Neuronal stem cell (in vitro differentiated cells): ENCODE results near the gene GOLGA6L7. TPM values are rescaled to one million over a fixed set of nuclear protein-coding genes. Genes with fewer than 3 reads are reported as not detected.
"Not testable (repeated sequence)": the region's sequence is repeated elsewhere in the genome, so short reads cannot be mapped to it uniquely, and the experiment has no call there.

Source experiments
- DNase-seq: peaks from one replicate; pipeline ENCODE4 v3.0.0-alpha.2; 2013; ENCODE audit warnings: low spot score
- H2AFZ ChIP-seq: one replicate; pipeline ENCODE4 v1.6.1; 2013; ENCODE audit warnings: mild to moderate bottlenecking, low read length, inconsistent platforms
- H2AK5ac ChIP-seq: 2 replicates; pipeline ENCODE4 v1.6.1; 2013; ENCODE audit warnings: low read depth, mild to moderate bottlenecking, inconsistent platforms, low read length, moderate library complexity, mixed read lengths
- H2BK120ac ChIP-seq: 2 replicates; pipeline ENCODE4 v1.6.1; 2013; ENCODE audit warnings: low read depth, mild to moderate bottlenecking, inconsistent platforms, low read length, moderate library complexity, mixed read lengths
- H2BK12ac ChIP-seq: one replicate; pipeline ENCODE4 v1.6.1; 2013; ENCODE audit warnings: low read length, inconsistent platforms
- H2BK15ac ChIP-seq: 2 replicates; pipeline ENCODE4 v1.6.1; 2013; ENCODE audit warnings: mild to moderate bottlenecking, low read length, inconsistent platforms, mixed read lengths
- H2BK5ac ChIP-seq: one replicate; pipeline ENCODE4 v1.6.1; 2013; ENCODE audit warnings: inconsistent platforms, mild to moderate bottlenecking, low read length, moderate library complexity
- H3K14ac ChIP-seq: one replicate; pipeline ENCODE4 v1.6.1; 2013; ENCODE audit warnings: low read length, inconsistent platforms
- H3K18ac ChIP-seq: 2 replicates; pipeline ENCODE4 v1.6.1; 2013; ENCODE audit warnings: low read length, inconsistent platforms
- H3K23ac ChIP-seq: 2 replicates; pipeline ENCODE4 v1.6.1; 2013; ENCODE audit warnings: low read depth, mild to moderate bottlenecking, mixed read lengths, low read length, inconsistent platforms; ENCODE audit not compliant: poor library complexity
- H3K27ac ChIP-seq: replicated peaks from 3 replicates; pipeline ENCODE4 v1.5.1; 2013; ENCODE audit warnings: low read length, inconsistent platforms
- H3K27me3 ChIP-seq, 3 experiments: 2 replicates each; pipeline ENCODE4 v1.6.1; 2013; ENCODE audit warnings: low read length in 3 of 3, mild to moderate bottlenecking in 2 of 3, inconsistent platforms in 1 of 3, low read depth in 1 of 3, mixed read lengths in 1 of 3, moderate library complexity in 1 of 3; ENCODE audit not compliant: control insufficient read depth in 3 of 3, insufficient read depth in 3 of 3
- H3K36me3 ChIP-seq, 2 donors: replicated peaks in 1 of 2; 2 replicates each; pipeline ENCODE4 v1.6.1; 2013; ENCODE audit warnings: low read length in 2 of 2; ENCODE audit not compliant: control insufficient read depth in 2 of 2, insufficient read depth in 2 of 2
- H3K4ac ChIP-seq: 2 replicates; pipeline ENCODE4 v1.6.1; 2013; ENCODE audit warnings: inconsistent platforms, mild to moderate bottlenecking, low read length, moderate library complexity
- H3K4me1 ChIP-seq, 2 donors: 1 replicate in 1 of 2; 2 replicates in 1 of 2; pipeline ENCODE4 v1.6.1; 2013; ENCODE audit warnings: low read length in 2 of 2, low read depth in 1 of 2; ENCODE audit not compliant: control insufficient read depth in 2 of 2, insufficient read depth in 1 of 2
- H3K4me2 ChIP-seq: one replicate; pipeline ENCODE4 v1.6.1; 2013; ENCODE audit warnings: mild to moderate bottlenecking, low read length, inconsistent platforms; ENCODE audit not compliant: insufficient read depth, poor library complexity, severe bottlenecking
- H3K4me3 ChIP-seq, 2 donors: 2 replicates each; pipeline ENCODE4 v1.5.1; 2013; ENCODE audit warnings: low read length in 2 of 2, mild to moderate bottlenecking in 2 of 2, inconsistent platforms in 1 of 2, moderate library complexity in 1 of 2
- H3K79me1 ChIP-seq: one replicate; pipeline ENCODE4 v1.6.1; 2013; ENCODE audit warnings: low read depth, mild to moderate bottlenecking, inconsistent platforms, low read length, moderate library complexity
- H3K9ac ChIP-seq: one replicate; pipeline ENCODE4 v1.6.1; 2013; ENCODE audit warnings: mild to moderate bottlenecking, low read depth, low read length, inconsistent platforms; ENCODE audit not compliant: poor library complexity
- H3K9me3 ChIP-seq, 2 donors: replicated peaks in 1 of 2; 2 replicates each; pipeline versions ENCODE3 to v1.6.1; 2013; ENCODE audit warnings: low read length in 2 of 2, mild to moderate bottlenecking in 2 of 2, inconsistent platforms in 1 of 2, low read depth in 1 of 2, mixed read lengths in 1 of 2, moderate library complexity in 1 of 2; ENCODE audit not compliant: control insufficient read depth in 2 of 2, insufficient read depth in 1 of 2
- H4K8ac ChIP-seq: one replicate; pipeline ENCODE4 v1.6.1; 2013; ENCODE audit warnings: low read depth, mild to moderate bottlenecking, inconsistent platforms, low read length, moderate library complexity
- H4K91ac ChIP-seq: one replicate; pipeline ENCODE4 v1.6.1; 2013; ENCODE audit warnings: low read length, low read depth, mild to moderate bottlenecking, inconsistent platforms; ENCODE audit not compliant: poor library complexity
- WGBS, 2 donors: extraction: QIAGEN DNeasy Blood & Tissue Kit; methylation state at CpG; one replicate each; pipeline ENCODE4 v1.1.7; 2013; ENCODE audit warnings: missing lambda C conversion rate in 2 of 2, mixed read lengths in 1 of 2; ENCODE audit not compliant: insufficient read length in 2 of 2, insufficient replicate concordance in 1 of 2; ENCODE audit errors: extremely low coverage in 2 of 2; 5-methylcytosine and 5-hydroxymethylcytosine counted together
- polyA plus RNA-seq, 2 experiments: library from polyadenylated mRNA; stranded (reverse); fragments of 200-250 nt; gene quantifications; one replicate each; pipeline ENCODE4 v1.2.3, GENCODE V29; 2013

GOLGA6L7 gene
- not detected for polyA plus RNA-seq (2013, experiment 1 of 2)
- polyA plus RNA-seq (2013, experiment 2 of 2) = not detected

GRCh38 chr15:28848521-28848920 is at the start of gene GOLGA6L7:
Gene GOLGA6L7, minus strand, starts transcription at chr15:28848644. Its CDS starts 95 bp downstream, at chr15:28848549.
- not testable (repeated sequence) for H4K91ac ChIP-seq, H2AFZ ChIP-seq, DNase-seq, H2BK12ac ChIP-seq, H4K8ac ChIP-seq, H3K23ac ChIP-seq, H3K27me3 ChIP-seq, H2AK5ac ChIP-seq, H3K36me3 ChIP-seq, H3K79me1 ChIP-seq, H3K4me1 ChIP-seq, H2BK5ac ChIP-seq, H2BK120ac ChIP-seq, H2BK15ac ChIP-seq, H3K4ac ChIP-seq, H3K14ac ChIP-seq, H3K4me3 ChIP-seq, H3K9me3 ChIP-seq, H3K18ac ChIP-seq, H3K27ac ChIP-seq, H3K9ac ChIP-seq, H3K4me2 ChIP-seq
- 100% methylated on average over 1 of the region's 13 CpGs for WGBS, 2 donors

- Histone ChIP-seq H3K9me3 (peaks cover 4 to 28% of the 10 kb centered on the region in 2 donors), H2AFZ (no peak overlapping the region), H3K18ac (no peak overlapping the region), H3K23ac (no peak overlapping the region), H4K91ac (no peak overlapping the region), H3K4me2 (no peak overlapping the region), H3K79me1 (peaks cover 22% of the 10 kb centered on the region), H3K4ac (no peak overlapping the region), H2BK15ac (no peak overlapping the region), H3K4me1 (peaks cover 0 to 3% of the 10 kb centered on the region in 2 donors), H3K36me3 (peaks cover 2 to 24% of the 10 kb centered on the region in 2 donors), H2BK12ac (no peak overlapping the region), H4K8ac (no peak overlapping the region), H2AK5ac (no peak overlapping the region), H3K27me3 (no peaks in the 10 kb centered on the region), H2BK5ac (no peak overlapping the region), H3K9ac (no peak overlapping the region), H3K4me3 (peak overlapping the region in 1 of 2 donors; percentile 25), H2BK120ac (no peak overlapping the region), H3K27ac (no peak overlapping the region), H3K14ac (no peak overlapping the region)
- no CpG with 5 or more reads among the region's 13 CpGs for WGBS, 2 donors
- DNase-seq = no peak
Observed at GRCh38 chr15:28897861-28898585, 49.6 kb upstream of the GOLGA6L7 start.

GRCh38 chr15:28896951-28897350 is 48.5 kb upstream of the GOLGA6L7 start:
- Histone ChIP-seq H3K27me3 (no peaks in the 10 kb centered on the region), H2BK5ac (no peak overlapping the region), H3K14ac (no peak overlapping the region), H2BK15ac (no peak overlapping the region), H2BK12ac (no peak overlapping the region), H3K36me3 (peaks cover 2 to 24% of the 10 kb centered on the region in 2 donors), H3K4me1 (peaks cover 0 to 2% of the 10 kb centered on the region in 2 donors), H3K9ac (no peak overlapping the region), H3K23ac (no peak overlapping the region), H2AK5ac (no peak overlapping the region), H2BK120ac (no peak overlapping the region), H3K4me2 (no peak overlapping the region), H3K9me3 (peaks cover 4 to 28% of the 10 kb centered on the region in 2 donors), H3K79me1 (peaks cover 19% of the 10 kb centered on the region), H3K4me3 (no peak overlapping the region), H3K27ac (no peak overlapping the region), H4K8ac (no peak overlapping the region), H3K4ac (no peak overlapping the region), H2AFZ (no peak overlapping the region), H3K18ac (no peak overlapping the region), H4K91ac (no peak overlapping the region)
- no CpG with 5 or more reads among the region's 4 CpGs for WGBS, 2 donors
- no peak for DNase-seq

- Histone ChIP-seq H3K27ac (no peak overlapping the region), H3K23ac (no peak overlapping the region), H4K91ac (no peak overlapping the region), H3K4me1 (no peaks in the 10 kb centered on the region), H2BK12ac (no peak overlapping the region), H2AFZ (no peak overlapping the region), H3K4ac (no peak overlapping the region), H3K79me1 (peaks cover 12% of the 10 kb centered on the region), H3K36me3 (peaks cover 2 to 27% of the 10 kb centered on the region in 2 donors), H2BK5ac (no peak overlapping the region), H3K4me3 (no peak overlapping the region), H2BK120ac (no peak overlapping the region), H3K18ac (no peak overlapping the region), H3K27me3 (no peaks in the 10 kb centered on the region), H3K9me3 (peaks cover 4 to 28% of the 10 kb centered on the region in 2 donors), H2AK5ac (no peak overlapping the region), H3K4me2 (no peak overlapping the region), H4K8ac (no peak overlapping the region), H3K9ac (no peak overlapping the region), H3K14ac (no peak overlapping the region), H2BK15ac (no peak overlapping the region)
- WGBS, 2 donors = no CpG with 5 or more reads among the region's 6 CpGs
- DNase-seq = no peak
Observed at GRCh38 chr15:28895566-28895965, 47.1 kb upstream of the GOLGA6L7 start.
